GM18502 (cell line): ENCODE results near the gene SEZ6.

Source experiments
- ATAC-seq: cut with Tn5 transposase; IDR thresholded peaks from one replicate; pipeline ENCODE4 v1.9.1; 2021; ENCODE audit warnings: mild to moderate bottlenecking; ENCODE audit not compliant: unreplicated experiment, poor library complexity

The SEZ6 gene

GRCh38 chr17:28960256-28961061 lies 45.4 kb downstream of the SEZ6 start:
- ATAC-seq = no peak

GRCh38 chr17:28959471-28959871 lies 46.4 kb downstream of the SEZ6 start:
- no peak for ATAC-seq

- ATAC-seq = no peak
Observed at GRCh38 chr17:28958820-28959455, 46.9 kb downstream of the SEZ6 start.

- no peak for ATAC-seq
Observed at GRCh38 chr17:28957992-28958355, 47.9 kb downstream of the SEZ6 start.

GRCh38 chr17:28957277-28957991 lies 48.4 kb downstream of the SEZ6 start:
- no peak for ATAC-seq

GRCh38 chr17:28956861-28957260 lies 49.0 kb downstream of the SEZ6 start:
- no peak for ATAC-seq

- no peak for ATAC-seq
Observed at GRCh38 chr17:28956112-28956511, 49.7 kb downstream of the SEZ6 start.

GRCh38 chr17:28955408-28955807 lies 50.4 kb downstream of the SEZ6 start:
- ATAC-seq = no peak

GRCh38 chr17:28954886-28955285 lies 50.9 kb downstream of the SEZ6 start:
- ATAC-seq = no peak

- ATAC-seq = no peak
Observed at GRCh38 chr17:28953444-28954118, 52.3 kb downstream of the SEZ6 start.

GRCh38 chr17:28951991-28952975 lies 53.5 kb downstream of the SEZ6 start:
- peak; percentile 60 for ATAC-seq

GRCh38 chr17:28951428-28951990 lies 54.3 kb downstream of the SEZ6 start, which contains the start of gene PHF12:
Gene PHF12, minus strand, starts transcription at chr17:28951518. Its CDS starts 558 bp downstream, at chr17:28950960.
- peak; percentile 60 for ATAC-seq

GRCh38 chr17:28950752-28951427 lies 54.9 kb downstream of the SEZ6 start:
- peak; percentile 3 for ATAC-seq

- ATAC-seq = no peak
Observed at GRCh38 chr17:28950017-28950751, 55.6 kb downstream of the SEZ6 start.

- no peak for ATAC-seq
Observed at GRCh38 chr17:28949185-28950016, 56.4 kb downstream of the SEZ6 start.

- no peak for ATAC-seq
Observed at GRCh38 chr17:28948873-28949184, 57.0 kb downstream of the SEZ6 start.

- no peak for ATAC-seq
Observed at GRCh38 chr17:28948342-28948741, 57.5 kb downstream of the SEZ6 start.
